A549 (cell line): ENCODE data around the gene KIF5C.

Experiments
- BHLHE40 ChIP-seq: IDR thresholded peaks from 2 replicates; pipeline ENCODE4 v1.6.1; 2012; ENCODE audit warnings: low read depth, low read length, inconsistent platforms
- EP300 ChIP-seq, 2 experiments: fragments of >200 bp; sonication (Bioruptor Twin); formaldehyde crosslinking; IDR thresholded peaks; 2 replicates in 1 of 2; 3 replicates in 1 of 2; pipeline ENCODE4 v1.6.1; 2016 to 2017
- JUN ChIP-seq, 2 experiments: fragments of >200 bp; sonication (Bioruptor Twin); formaldehyde crosslinking; IDR thresholded peaks; 2 replicates in 1 of 2; 3 replicates in 1 of 2; pipeline ENCODE4 v1.6.1; 2016 to 2017
- KDM1A ChIP-seq: fragments of 200-600 bp; sonication (generic); IDR thresholded peaks from 2 replicates; pipeline ENCODE4 v1.6.1; 2016; ENCODE audit warnings: low read depth, mild to moderate bottlenecking
- MAFK ChIP-seq: fragments of 450-650 bp; IDR thresholded peaks from 2 replicates; pipeline ENCODE4 v1.6.1; 2014; ENCODE audit not compliant: partially characterized antibody
- NFE2L2 ChIP-seq: fragments of 150-350 bp; conservative IDR thresholded peaks from 2 replicates; pipeline ENCODE4 v1.6.1; 2014; ENCODE audit warnings: low read length
- PHF8 ChIP-seq: fragments of 200-600 bp; sonication (generic); IDR thresholded peaks from 2 replicates; pipeline ENCODE4 v1.6.1; 2016; ENCODE audit warnings: low read depth, mild to moderate bottlenecking, antibody characterized with exemption, moderate library complexity, borderline replicate concordance
- POLR2A ChIP-seq: IDR thresholded peaks from 2 replicates; pipeline ENCODE4 v1.6.1; 2012; ENCODE audit warnings: mild to moderate bottlenecking, low read length
- TF ChIP-seq, protein P1 (sequence below): fragments of 150-350 bp; IDR thresholded peaks from 2 replicates; pipeline ENCODE4 v1.6.1; 2014; ENCODE audit warnings: low read depth, mild to moderate bottlenecking, low read length
- TF ChIP-seq, protein P2 (sequence below): IDR thresholded peaks from 2 replicates; pipeline ENCODE4 v1.6.1; 2012
- TF ChIP-seq, protein P3 (sequence below): fragments of >200 bp; sonication (Bioruptor Twin); formaldehyde crosslinking; IDR thresholded peaks from 3 replicates; pipeline ENCODE4 v1.5.1; 2016
- TF ChIP-seq, protein P4 (sequence below): fragments of 200-600 bp; sonication (generic); IDR thresholded peaks from 2 replicates; pipeline ENCODE4 v1.6.1; 2016; ENCODE audit warnings: antibody characterized with exemption, mild to moderate bottlenecking, moderate library complexity
- TF ChIP-seq, protein P5 (sequence below): fragments of 250-450 bp; sonication (Bioruptor Pico); IDR thresholded peaks from 2 replicates; pipeline ENCODE4 v1.5.0; 2021; ENCODE audit warnings: mild to moderate bottlenecking, moderate library complexity, borderline replicate concordance

DNA sequence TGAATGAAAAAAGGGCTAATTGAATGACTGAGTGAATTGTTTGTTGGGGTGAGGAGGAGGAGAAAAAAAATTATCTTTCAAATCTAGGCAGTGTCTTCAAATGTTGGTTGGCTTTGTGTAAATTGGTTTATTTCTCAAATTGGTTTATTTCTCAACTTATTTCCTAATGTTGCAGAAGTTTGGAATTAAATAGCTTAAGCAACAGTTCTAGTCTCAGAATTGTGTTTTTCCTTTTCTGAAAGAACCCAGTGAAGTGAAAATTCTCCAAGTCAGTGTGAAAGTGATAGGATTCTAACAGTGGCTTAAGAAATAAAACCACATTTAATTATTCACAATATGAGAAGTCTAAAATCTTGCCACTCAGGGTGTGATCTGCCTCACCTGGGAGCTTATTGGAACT is 108.9 kb downstream of the KIF5C start:
- TF ChIP-seq, protein P1, sequence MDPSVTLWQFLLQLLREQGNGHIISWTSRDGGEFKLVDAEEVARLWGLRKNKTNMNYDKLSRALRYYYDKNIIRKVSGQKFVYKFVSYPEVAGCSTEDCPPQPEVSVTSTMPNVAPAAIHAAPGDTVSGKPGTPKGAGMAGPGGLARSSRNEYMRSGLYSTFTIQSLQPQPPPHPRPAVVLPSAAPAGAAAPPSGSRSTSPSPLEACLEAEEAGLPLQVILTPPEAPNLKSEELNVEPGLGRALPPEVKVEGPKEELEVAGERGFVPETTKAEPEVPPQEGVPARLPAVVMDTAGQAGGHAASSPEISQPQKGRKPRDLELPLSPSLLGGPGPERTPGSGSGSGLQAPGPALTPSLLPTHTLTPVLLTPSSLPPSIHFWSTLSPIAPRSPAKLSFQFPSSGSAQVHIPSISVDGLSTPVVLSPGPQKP: no peak
- TF ChIP-seq, protein P2, sequence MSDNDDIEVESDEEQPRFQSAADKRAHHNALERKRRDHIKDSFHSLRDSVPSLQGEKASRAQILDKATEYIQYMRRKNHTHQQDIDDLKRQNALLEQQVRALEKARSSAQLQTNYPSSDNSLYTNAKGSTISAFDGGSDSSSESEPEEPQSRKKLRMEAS: no peak
- TF ChIP-seq POLR2A (no peak), EP300 (IDR thresholded peaks at IDR 0.05) (no peak), NFE2L2 (no peak), BHLHE40 (no peak), KDM1A (no peak), MAFK (no peak), JUN (IDR thresholded peaks at IDR 0.05) (no peak), PHF8 (no peak)
- TF ChIP-seq, protein P3, sequence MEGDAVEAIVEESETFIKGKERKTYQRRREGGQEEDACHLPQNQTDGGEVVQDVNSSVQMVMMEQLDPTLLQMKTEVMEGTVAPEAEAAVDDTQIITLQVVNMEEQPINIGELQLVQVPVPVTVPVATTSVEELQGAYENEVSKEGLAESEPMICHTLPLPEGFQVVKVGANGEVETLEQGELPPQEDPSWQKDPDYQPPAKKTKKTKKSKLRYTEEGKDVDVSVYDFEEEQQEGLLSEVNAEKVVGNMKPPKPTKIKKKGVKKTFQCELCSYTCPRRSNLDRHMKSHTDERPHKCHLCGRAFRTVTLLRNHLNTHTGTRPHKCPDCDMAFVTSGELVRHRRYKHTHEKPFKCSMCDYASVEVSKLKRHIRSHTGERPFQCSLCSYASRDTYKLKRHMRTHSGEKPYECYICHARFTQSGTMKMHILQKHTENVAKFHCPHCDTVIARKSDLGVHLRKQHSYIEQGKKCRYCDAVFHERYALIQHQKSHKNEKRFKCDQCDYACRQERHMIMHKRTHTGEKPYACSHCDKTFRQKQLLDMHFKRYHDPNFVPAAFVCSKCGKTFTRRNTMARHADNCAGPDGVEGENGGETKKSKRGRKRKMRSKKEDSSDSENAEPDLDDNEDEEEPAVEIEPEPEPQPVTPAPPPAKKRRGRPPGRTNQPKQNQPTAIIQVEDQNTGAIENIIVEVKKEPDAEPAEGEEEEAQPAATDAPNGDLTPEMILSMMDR: no peak
- TF ChIP-seq, protein P4, sequence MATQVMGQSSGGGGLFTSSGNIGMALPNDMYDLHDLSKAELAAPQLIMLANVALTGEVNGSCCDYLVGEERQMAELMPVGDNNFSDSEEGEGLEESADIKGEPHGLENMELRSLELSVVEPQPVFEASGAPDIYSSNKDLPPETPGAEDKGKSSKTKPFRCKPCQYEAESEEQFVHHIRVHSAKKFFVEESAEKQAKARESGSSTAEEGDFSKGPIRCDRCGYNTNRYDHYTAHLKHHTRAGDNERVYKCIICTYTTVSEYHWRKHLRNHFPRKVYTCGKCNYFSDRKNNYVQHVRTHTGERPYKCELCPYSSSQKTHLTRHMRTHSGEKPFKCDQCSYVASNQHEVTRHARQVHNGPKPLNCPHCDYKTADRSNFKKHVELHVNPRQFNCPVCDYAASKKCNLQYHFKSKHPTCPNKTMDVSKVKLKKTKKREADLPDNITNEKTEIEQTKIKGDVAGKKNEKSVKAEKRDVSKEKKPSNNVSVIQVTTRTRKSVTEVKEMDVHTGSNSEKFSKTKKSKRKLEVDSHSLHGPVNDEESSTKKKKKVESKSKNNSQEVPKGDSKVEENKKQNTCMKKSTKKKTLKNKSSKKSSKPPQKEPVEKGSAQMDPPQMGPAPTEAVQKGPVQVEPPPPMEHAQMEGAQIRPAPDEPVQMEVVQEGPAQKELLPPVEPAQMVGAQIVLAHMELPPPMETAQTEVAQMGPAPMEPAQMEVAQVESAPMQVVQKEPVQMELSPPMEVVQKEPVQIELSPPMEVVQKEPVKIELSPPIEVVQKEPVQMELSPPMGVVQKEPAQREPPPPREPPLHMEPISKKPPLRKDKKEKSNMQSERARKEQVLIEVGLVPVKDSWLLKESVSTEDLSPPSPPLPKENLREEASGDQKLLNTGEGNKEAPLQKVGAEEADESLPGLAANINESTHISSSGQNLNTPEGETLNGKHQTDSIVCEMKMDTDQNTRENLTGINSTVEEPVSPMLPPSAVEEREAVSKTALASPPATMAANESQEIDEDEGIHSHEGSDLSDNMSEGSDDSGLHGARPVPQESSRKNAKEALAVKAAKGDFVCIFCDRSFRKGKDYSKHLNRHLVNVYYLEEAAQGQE: no peak
- TF ChIP-seq, protein P5, sequence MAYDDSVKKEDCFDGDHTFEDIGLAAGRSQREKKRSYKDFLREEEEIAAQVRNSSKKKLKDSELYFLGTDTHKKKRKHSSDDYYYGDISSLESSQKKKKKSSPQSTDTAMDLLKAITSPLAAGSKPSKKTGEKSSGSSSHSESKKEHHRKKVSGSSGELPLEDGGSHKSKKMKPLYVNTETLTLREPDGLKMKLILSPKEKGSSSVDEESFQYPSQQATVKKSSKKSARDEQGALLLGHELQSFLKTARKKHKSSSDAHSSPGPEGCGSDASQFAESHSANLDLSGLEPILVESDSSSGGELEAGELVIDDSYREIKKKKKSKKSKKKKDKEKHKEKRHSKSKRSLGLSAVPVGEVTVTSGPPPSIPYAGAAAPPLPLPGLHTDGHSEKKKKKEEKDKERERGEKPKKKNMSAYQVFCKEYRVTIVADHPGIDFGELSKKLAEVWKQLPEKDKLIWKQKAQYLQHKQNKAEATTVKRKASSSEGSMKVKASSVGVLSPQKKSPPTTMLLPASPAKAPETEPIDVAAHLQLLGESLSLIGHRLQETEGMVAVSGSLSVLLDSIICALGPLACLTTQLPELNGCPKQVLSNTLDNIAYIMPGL (CRISPR knock-in tag): no peak
